Activated naive CD8-positive, alpha-beta T cell treated with anti-CD3 and anti-CD28 coated beads for 36 hours (primary cell): ENCODE data around the gene PLIN4. TPM values are rescaled to one million over a fixed set of nuclear protein-coding genes. Genes with fewer than 3 reads are reported as not detected.
A peak's percentile ranks its signal among the peaks of the same experiment; 100 is the strongest.

Experiments
- DNase-seq: peaks from one replicate; pipeline ENCODE4 v3.0.0; 2021
- H3K27ac Mint-ChIP-seq: one replicate; pipeline ENCODE4 v1.8.0; 2022; ENCODE audit warnings: mild to moderate bottlenecking, moderate library complexity, mixed read lengths
- H3K27me3 Mint-ChIP-seq: one replicate; pipeline ENCODE4 v1.8.0; 2022; ENCODE audit warnings: mild to moderate bottlenecking, mixed read lengths
- H3K36me3 Mint-ChIP-seq: one replicate; pipeline ENCODE4 v1.8.0; 2021; ENCODE audit warnings: mild to moderate bottlenecking, mixed read lengths
- H3K4me1 Mint-ChIP-seq: one replicate; pipeline ENCODE4 v1.8.0; 2021; ENCODE audit warnings: mixed read lengths
- H3K4me3 Mint-ChIP-seq: one replicate; pipeline ENCODE4 v1.8.0; 2022; ENCODE audit warnings: mild to moderate bottlenecking, moderate library complexity, mixed read lengths
- H3K9me3 Mint-ChIP-seq: one replicate; pipeline ENCODE4 v1.8.0; 2022; ENCODE audit warnings: mixed read lengths
- total RNA-seq, 2 experiments: library from RNA; stranded (reverse); gene quantifications; one replicate each; pipeline ENCODE4 v1.2.3, GENCODE V29; 2021

Gene PLIN4
- total RNA-seq, 2 experiments from 2014 or later, result not detected

- DNase-seq, result no peak
- Mint-ChIP-seq H3K9me3 (no peaks in the 10 kb centered on the region), H3K4me3 (peak overlapping the region; percentile 85), H3K36me3 (peaks cover 3% of the 10 kb centered on the region), H3K27me3 (no peaks in the 10 kb centered on the region), H3K27ac (no peak overlapping the region), H3K4me1 (peaks cover 21% of the 10 kb centered on the region)
These were observed 44.3 kb downstream of the PLIN4 start for GRCh38 chr19:4473763-4474513.

GRCh38 chr19:4473011-4473762, 45.1 kb downstream of the PLIN4 start:
- no peaks in the 10 kb centered on the region for H3K9me3 Mint-ChIP-seq
- peak overlapping the region; percentile 85 for H3K4me3 Mint-ChIP-seq
- peaks cover 3% of the 10 kb centered on the region for H3K36me3 Mint-ChIP-seq
- H3K27me3 Mint-ChIP-seq, result no peaks in the 10 kb centered on the region
- DNase-seq, result no peak
- peaks cover 21% of the 10 kb centered on the region for H3K4me1 Mint-ChIP-seq
- H3K27ac Mint-ChIP-seq, result peak overlapping the region; percentile 63

GRCh38 chr19:4472174-4472974, 45.9 kb downstream of the PLIN4 start, which contains the start of gene HDGFL2:
Gene HDGFL2 (plus strand): TSS chr19:4472297. CDS start chr19:4472351, 54 bp downstream.
- H3K36me3 Mint-ChIP-seq, result peaks cover 3% of the 10 kb centered on the region
- peak within 1 kb of the TSS; percentile 63 for H3K27ac Mint-ChIP-seq
- H3K4me1 Mint-ChIP-seq, result peaks cover 21% of the 10 kb centered on the region
- no peak for DNase-seq
- H3K4me3 Mint-ChIP-seq, result peak within 1 kb of the TSS; percentile 85
- H3K9me3 Mint-ChIP-seq, result no peaks in the 10 kb centered on the region
- no peaks in the 10 kb centered on the region for H3K27me3 Mint-ChIP-seq

- H3K27me3 Mint-ChIP-seq, result no peaks in the 10 kb centered on the region
- no peak overlapping the region for H3K27ac Mint-ChIP-seq
- no peaks in the 10 kb centered on the region for H3K9me3 Mint-ChIP-seq
- H3K4me1 Mint-ChIP-seq, result peaks cover 21% of the 10 kb centered on the region
- H3K36me3 Mint-ChIP-seq, result peaks cover 3% of the 10 kb centered on the region
- DNase-seq, result peak; percentile 98
- H3K4me3 Mint-ChIP-seq, result no peak overlapping the region
These were observed 46.7 kb downstream of the PLIN4 start for GRCh38 chr19:4471403-4472173.

- Mint-ChIP-seq H3K9me3 (no peaks in the 10 kb centered on the region), H3K36me3 (no peaks in the 10 kb centered on the region), H3K27ac (no peak overlapping the region), H3K4me3 (no peak overlapping the region), H3K27me3 (no peaks in the 10 kb centered on the region), H3K4me1 (peaks cover 4% of the 10 kb centered on the region)
- no peak for DNase-seq
These were observed 50.5 kb downstream of the PLIN4 start for GRCh38 chr19:4467835-4468234.

- Mint-ChIP-seq H3K4me3 (no peak overlapping the region), H3K27ac (peak overlapping the region; percentile 38), H3K27me3 (no peaks in the 10 kb centered on the region), H3K4me1 (no peaks in the 10 kb centered on the region), H3K9me3 (no peaks in the 10 kb centered on the region), H3K36me3 (no peaks in the 10 kb centered on the region)
- DNase-seq, result no peak
These were observed 53.3 kb downstream of the PLIN4 start for GRCh38 chr19:4464815-4465581.

- Mint-ChIP-seq H3K9me3 (no peaks in the 10 kb centered on the region), H3K27me3 (no peaks in the 10 kb centered on the region), H3K4me1 (peaks cover 13% of the 10 kb centered on the region), H3K27ac (peak within 1 kb of the TSS; percentile 85), H3K4me3 (peak within 1 kb of the TSS; percentile 86), H3K36me3 (no peaks in the 10 kb centered on the region)
- DNase-seq, result peak; percentile 98
These were observed 60.5 kb downstream of the PLIN4 start, which contains the start of gene UBXN6 for GRCh38 chr19:4457654-4458395. Gene UBXN6 (minus strand): TSS chr19:4457794. CDS start chr19:4457697, 97 bp downstream.

GRCh38 chr19:4456843-4457653, 61.2 kb downstream of the PLIN4 start:
- Mint-ChIP-seq H3K4me3 (peak overlapping the region; percentile 86), H3K4me1 (peaks cover 13% of the 10 kb centered on the region), H3K27ac (peak overlapping the region; percentile 84), H3K27me3 (no peaks in the 10 kb centered on the region), H3K9me3 (no peaks in the 10 kb centered on the region), H3K36me3 (no peaks in the 10 kb centered on the region)
- peak; percentile 36 for DNase-seq

- no peak for DNase-seq
- peak overlapping the region; percentile 84 for H3K27ac Mint-ChIP-seq
- H3K4me3 Mint-ChIP-seq, result peak overlapping the region; percentile 86
- no peaks in the 10 kb centered on the region for H3K9me3 Mint-ChIP-seq
- no peaks in the 10 kb centered on the region for H3K36me3 Mint-ChIP-seq
- no peaks in the 10 kb centered on the region for H3K27me3 Mint-ChIP-seq
- peaks cover 13% of the 10 kb centered on the region for H3K4me1 Mint-ChIP-seq
These were observed 61.8 kb downstream of the PLIN4 start for GRCh38 chr19:4456476-4456842.

GRCh38 chr19:4455719-4456475, 62.4 kb downstream of the PLIN4 start:
- Mint-ChIP-seq H3K27me3 (no peaks in the 10 kb centered on the region), H3K9me3 (no peaks in the 10 kb centered on the region), H3K36me3 (no peaks in the 10 kb centered on the region), H3K4me1 (peaks cover 13% of the 10 kb centered on the region), H3K4me3 (peak overlapping the region; percentile 86), H3K27ac (peak overlapping the region; percentile 84)
- no peak for DNase-seq

GRCh38 chr19:4454747-4455718, 63.3 kb downstream of the PLIN4 start:
- Mint-ChIP-seq H3K27me3 (no peaks in the 10 kb centered on the region), H3K4me1 (peaks cover 13% of the 10 kb centered on the region), H3K27ac (no peak overlapping the region), H3K4me3 (no peak overlapping the region), H3K9me3 (no peaks in the 10 kb centered on the region), H3K36me3 (no peaks in the 10 kb centered on the region)
- no peak for DNase-seq
